ENCODE results near the gene SLAMF6. TPM values are rescaled to one million over a fixed set of nuclear protein-coding genes. Genes with fewer than 3 reads are reported as not detected.

SLAMF6 gene
- total and polyA plus RNA-seq, 3 donors from 2014 or later: 0.68 to 2.3 (median 1.6) TPM

GRCh38 chr1:160438935-160439334 lies 84.1 kb downstream of the SLAMF6 start:
- Histone ChIP-seq H3K4me3 (no peak overlapping the region), H3K9me3 (no peaks in the 10 kb centered on the region), H3K27ac (no peak overlapping the region), H3K4me1 (no peaks in the 10 kb centered on the region), H3K27me3 (no peaks in the 10 kb centered on the region), H3K36me3 (ENCODE audit: low read depth, missing control alignments) (no peaks in the 10 kb centered on the region)
- DNase-seq: no peak
- intact Hi-C loops (cut with DNase I; ENCODE audit: low total_unique reads): no loop called here
- no peak for TF ChIP-seq CTCF (IDR thresholded peaks at IDR 0.05)
- no peak for TF ChIP-seq POLR2A (IDR thresholded peaks at IDR 0.05)
- 88 to 98% methylated on average over 2 of the region's 2 CpGs for WGBS, 2 donors

DNA sequence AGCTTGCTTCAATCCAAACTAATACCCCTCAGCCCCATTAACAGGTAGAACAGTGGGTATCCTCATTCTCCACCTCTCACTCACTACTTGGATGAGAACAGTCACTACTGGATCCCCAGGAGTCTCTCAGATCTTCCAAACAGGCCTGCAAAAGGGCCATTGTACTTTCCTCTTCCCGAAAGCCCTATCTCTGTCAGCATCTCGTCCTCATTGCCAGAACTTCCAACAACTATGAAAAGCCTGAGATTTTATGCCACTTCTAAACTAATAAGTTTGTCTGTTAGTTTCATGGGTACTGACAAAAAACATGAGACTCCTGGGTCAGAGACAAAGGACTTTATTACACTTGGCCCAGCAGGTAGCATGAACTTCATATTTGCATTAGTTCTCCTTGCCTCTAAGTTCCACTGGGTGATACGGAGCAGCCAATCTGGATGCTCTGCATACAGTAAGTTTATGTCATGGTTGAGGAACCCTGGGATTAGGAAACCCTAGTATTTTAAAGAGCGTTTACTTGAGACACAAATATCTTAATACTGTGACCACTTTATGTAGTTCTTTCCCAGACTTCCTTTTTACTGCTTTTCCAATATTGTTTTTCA lies 84.6 kb downstream of the SLAMF6 start:
- Histone ChIP-seq H3K4me1 (no peaks in the 10 kb centered on the region), H3K27me3 (no peaks in the 10 kb centered on the region), H3K4me3 (no peak overlapping the region), H3K36me3 (ENCODE audit: low read depth, missing control alignments) (no peaks in the 10 kb centered on the region), H3K27ac (no peak overlapping the region), H3K9me3 (no peaks in the 10 kb centered on the region)
- 85 to 92% methylated on average over 4 of the region's 4 CpGs for WGBS, 2 donors
- TF ChIP-seq CTCF (IDR thresholded peaks at IDR 0.05) (no peak), POLR2A (IDR thresholded peaks at IDR 0.05) (no peak)
- intact Hi-C loops (cut with DNase I; ENCODE audit: low total_unique reads): no loop called here
- DNase-seq: no peak

GRCh38 chr1:160437432-160438316 lies 85.4 kb downstream of the SLAMF6 start:
- Histone ChIP-seq H3K9me3 (no peaks in the 10 kb centered on the region), H3K4me1 (no peaks in the 10 kb centered on the region), H3K27me3 (no peaks in the 10 kb centered on the region), H3K27ac (no peak overlapping the region), H3K4me3 (no peak overlapping the region), H3K36me3 (ENCODE audit: low read depth, missing control alignments) (no peaks in the 10 kb centered on the region)
- intact Hi-C loops (cut with DNase I; ENCODE audit: low total_unique reads): no loop called here
- WGBS, 2 donors: 70% methylated on average over 4 of the region's 4 CpGs
- TF ChIP-seq POLR2A (IDR thresholded peaks at IDR 0.05) (no peak), CTCF (IDR thresholded peaks at IDR 0.05) (no peak)
- no peak for DNase-seq

GRCh38 chr1:160436966-160437365 lies 86.1 kb downstream of the SLAMF6 start:
- WGBS, 2 donors: 74 to 81% methylated on average over 2 of the region's 2 CpGs
- intact Hi-C loops (cut with DNase I; ENCODE audit: low total_unique reads): no loop called here
- no peaks in the 10 kb centered on the region for H3K4me1 ChIP-seq
- no peak overlapping the region for H3K4me3 ChIP-seq
- H3K36me3 ChIP-seq (ENCODE audit: low read depth, missing control alignments): no peaks in the 10 kb centered on the region
- H3K27ac ChIP-seq: no peak overlapping the region
- no peaks in the 10 kb centered on the region for H3K27me3 ChIP-seq
- TF ChIP-seq CTCF (IDR thresholded peaks at IDR 0.05) (no peak), POLR2A (IDR thresholded peaks at IDR 0.05) (no peak)
- H3K9me3 ChIP-seq: no peaks in the 10 kb centered on the region
- no peak for DNase-seq

Other genes with a start within 250 kb of the SLAMF6 start
- 10 to 100 TPM; 48.5 to 56.6 TPM for gene PEX19, start 238.1 kb downstream of the SLAMF6 start, total RNA-seq
- 63.5 TPM for gene PEX19, start 238.1 kb downstream of the SLAMF6 start, polyA plus RNA-seq (ENCODE audit: insufficient read depth, low read depth, low replicate concordance)
- 100 to 1,000 TPM; 114 to 123 TPM for gene COPA, start 180.0 kb downstream of the SLAMF6 start, total RNA-seq
- gene COPA, start 180.0 kb downstream of the SLAMF6 start, polyA plus RNA-seq (ENCODE audit: insufficient read depth, low read depth, low replicate concordance): 88.9 TPM
- gene NCSTN, start 179.9 kb downstream of the SLAMF6 start, total RNA-seq: 100 to 1,000 TPM; 109 to 112 TPM
- 115 TPM for gene NCSTN, start 179.9 kb downstream of the SLAMF6 start, polyA plus RNA-seq (ENCODE audit: insufficient read depth, low read depth, low replicate concordance)
- gene NHLH1, start 156.2 kb downstream of the SLAMF6 start, total RNA-seq: under 1 TPM; 0.37 to 0.63 TPM
- 0.20 TPM for gene NHLH1, start 156.2 kb downstream of the SLAMF6 start, polyA plus RNA-seq (ENCODE audit: insufficient read depth, low read depth, low replicate concordance)
- 1 to 10 TPM; 3.6 to 3.8 TPM for gene VANGL2, start 122.7 kb downstream of the SLAMF6 start, total RNA-seq
- 5.9 TPM for gene VANGL2, start 122.7 kb downstream of the SLAMF6 start, polyA plus RNA-seq (ENCODE audit: insufficient read depth, low read depth, low replicate concordance)
- gene CD84, start 56.2 kb upstream of the SLAMF6 start, total RNA-seq: 1 to 10 TPM; 6.4 to 6.9 TPM
- gene CD84, start 56.2 kb upstream of the SLAMF6 start, polyA plus RNA-seq (ENCODE audit: insufficient read depth, low read depth, low replicate concordance): 7.7 TPM
- under 1 TPM; 0.47 to 0.50 TPM for gene SLAMF1, start 123.8 kb upstream of the SLAMF6 start, total RNA-seq
- gene SLAMF1, start 123.8 kb upstream of the SLAMF6 start, polyA plus RNA-seq (ENCODE audit: insufficient read depth, low read depth, low replicate concordance): 0.75 TPM
- 1 to 10 TPM in 1 of 2 donors, under 1 TPM in 1; 0.63 to 1.4 TPM for gene CD48, start 188.6 kb upstream of the SLAMF6 start, total RNA-seq
- gene CD48, start 188.6 kb upstream of the SLAMF6 start, polyA plus RNA-seq (ENCODE audit: insufficient read depth, low read depth, low replicate concordance): 6.1 TPM
- gene SLAMF7, start 216.0 kb upstream of the SLAMF6 start, total RNA-seq: under 1 TPM in 1 of 2 donors, not detected in 1; 0.68 TPM
- 5.1 TPM for gene SLAMF7, start 216.0 kb upstream of the SLAMF6 start, polyA plus RNA-seq (ENCODE audit: insufficient read depth, low read depth, low replicate concordance)

All from testis (tissue), 3 donors.